ENCODE data around the gene RABL3.
"Not testable (repeated sequence)": the region's sequence is repeated elsewhere in the genome, so short reads cannot be mapped to it uniquely, and the experiment has no call there.

The RABL3 gene

DNA sequence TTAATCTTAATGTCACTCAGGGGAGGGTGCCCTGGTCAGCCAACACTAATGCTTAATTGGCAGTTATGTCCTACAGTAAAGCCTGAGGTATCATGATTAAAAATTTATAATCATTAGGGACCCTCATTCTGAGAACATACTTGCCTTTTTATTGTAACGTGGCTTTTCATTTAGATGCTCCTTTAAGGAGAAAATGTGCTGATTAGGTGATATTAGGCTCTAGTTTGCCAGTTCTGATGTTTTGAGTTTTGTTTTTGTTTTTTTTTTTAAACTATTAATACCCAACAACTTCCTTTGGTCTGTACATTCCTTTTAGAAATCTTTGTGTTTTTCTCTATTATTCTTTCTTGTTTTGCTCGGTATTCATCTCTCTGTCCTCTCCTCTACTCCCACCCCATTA is 10.5 kb upstream of the RABL3 start:
- Histone ChIP-seq H3K9ac (ENCODE audit: low read depth in 1 of 2, low read length in 2 of 2) (no peak overlapping the region), H3K4me1 (ENCODE audit: control insufficient read depth in 2 of 2, insufficient read depth in 2 of 2, low read length in 2 of 2) (no peaks in the 10 kb centered on the region), H3K9me3 (ENCODE audit: control insufficient read depth in 2 of 2, low read length in 2 of 2) (no peaks in the 10 kb centered on the region), H3K27ac (ENCODE audit: low read depth in 2 of 2, low read length in 2 of 2) (no peak overlapping the region), H3K4me3 (ENCODE audit: low read length in 2 of 2) (no peak overlapping the region), H3K27me3 (ENCODE audit: control insufficient read depth in 2 of 2, insufficient read depth in 2 of 2, low read length in 2 of 2) (no peaks in the 10 kb centered on the region), H3K36me3 (ENCODE audit: control insufficient read depth in 2 of 2, insufficient read depth in 2 of 2, low read length in 2 of 2) (peaks cover 4 to 5% of the 10 kb centered on the region in 2 donors)

DNA sequence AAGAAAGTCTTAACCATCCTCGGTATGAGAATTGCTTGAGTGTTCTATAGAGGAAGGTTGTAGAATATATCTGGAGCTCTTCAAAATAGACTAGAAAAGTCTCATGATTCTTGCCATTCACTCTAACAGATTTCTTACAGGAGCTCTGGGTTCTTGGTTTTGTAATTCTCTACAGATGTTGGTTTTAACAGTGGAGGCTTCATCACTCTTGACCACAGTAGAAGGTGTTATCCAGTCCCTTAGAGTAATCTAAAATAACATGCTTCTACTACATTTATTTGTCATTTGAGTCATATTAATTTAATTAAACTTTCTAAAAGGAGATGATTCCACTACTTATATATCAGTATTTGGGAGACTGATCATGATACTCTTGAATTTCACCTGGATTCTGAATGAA is 9.9 kb upstream of the RABL3 start:
- H3K9ac ChIP-seq (ENCODE audit: low read depth in 1 of 2, low read length in 2 of 2): no peak overlapping the region
- peaks cover 4 to 5% of the 10 kb centered on the region in 2 donors for H3K36me3 ChIP-seq (ENCODE audit: control insufficient read depth in 2 of 2, insufficient read depth in 2 of 2, low read length in 2 of 2)
- no peaks in the 10 kb centered on the region for H3K4me1 ChIP-seq (ENCODE audit: control insufficient read depth in 2 of 2, insufficient read depth in 2 of 2, low read length in 2 of 2)
- H3K4me3 ChIP-seq (ENCODE audit: low read length in 2 of 2): no peak overlapping the region
- no peak overlapping the region for H3K27ac ChIP-seq (ENCODE audit: low read depth in 2 of 2, low read length in 2 of 2)
- H3K9me3 ChIP-seq (ENCODE audit: control insufficient read depth in 2 of 2, low read length in 2 of 2): no peaks in the 10 kb centered on the region
- no peaks in the 10 kb centered on the region for H3K27me3 ChIP-seq (ENCODE audit: control insufficient read depth in 2 of 2, insufficient read depth in 2 of 2, low read length in 2 of 2)

DNA sequence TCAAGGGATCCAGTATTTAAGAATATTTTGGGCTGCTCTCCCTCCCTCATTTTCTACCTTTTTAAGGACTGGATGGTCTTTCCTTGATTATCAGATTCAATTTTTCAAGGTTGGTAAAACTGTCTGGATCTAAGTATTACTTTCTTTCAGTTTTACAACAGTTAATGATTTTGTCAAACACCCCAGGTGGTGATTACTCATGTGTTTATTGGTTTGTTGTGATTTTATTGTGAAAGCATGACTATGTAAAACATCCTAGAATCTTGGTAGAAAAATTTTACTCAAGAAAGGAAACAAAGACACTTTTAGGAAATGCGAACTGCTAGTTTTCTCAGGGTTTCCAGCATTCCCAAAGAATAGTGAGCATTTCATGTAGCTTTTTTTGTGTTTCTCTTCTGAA is 7.5 kb upstream of the RABL3 start:
- Histone ChIP-seq H3K27me3 (ENCODE audit: control insufficient read depth in 2 of 2, insufficient read depth in 2 of 2, low read length in 2 of 2) (no peaks in the 10 kb centered on the region), H3K27ac (ENCODE audit: low read depth in 2 of 2, low read length in 2 of 2) (no peak overlapping the region), H3K9ac (ENCODE audit: low read depth in 1 of 2, low read length in 2 of 2) (no peak overlapping the region)

DNA sequence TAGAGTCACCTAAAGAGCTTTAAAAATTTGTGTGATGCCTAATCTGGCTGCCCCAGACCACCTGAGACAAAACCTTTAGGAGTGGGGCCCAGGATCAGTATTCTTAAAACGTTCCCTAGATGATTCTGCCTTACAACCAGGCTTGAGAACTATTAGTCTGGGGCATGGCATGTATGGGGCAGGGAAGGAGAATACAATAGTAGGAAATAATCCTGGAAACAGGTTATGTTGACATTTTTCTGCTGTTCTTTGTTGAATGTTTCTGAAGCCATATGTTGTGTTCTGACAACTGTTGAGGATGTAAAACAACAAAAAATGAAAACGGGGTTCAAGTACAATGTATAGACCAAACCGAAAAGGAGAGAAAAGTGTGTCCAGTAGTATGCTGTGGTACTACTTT is 3.1 kb upstream of the RABL3 start:
- H3K4me3 ChIP-seq (ENCODE audit: low read length in 2 of 2): no peak overlapping the region
- no peaks in the 10 kb centered on the region for H3K27me3 ChIP-seq (ENCODE audit: control insufficient read depth in 2 of 2, insufficient read depth in 2 of 2, low read length in 2 of 2)
- no peak overlapping the region for H3K9ac ChIP-seq (ENCODE audit: low read depth in 1 of 2, low read length in 2 of 2)
- H3K27ac ChIP-seq (ENCODE audit: low read depth in 2 of 2, low read length in 2 of 2): no peak overlapping the region
- peaks cover 0 to under 1% of the 10 kb centered on the region in 2 donors for H3K36me3 ChIP-seq (ENCODE audit: control insufficient read depth in 2 of 2, insufficient read depth in 2 of 2, low read length in 2 of 2)
- no peaks in the 10 kb centered on the region for H3K9me3 ChIP-seq (ENCODE audit: control insufficient read depth in 2 of 2, low read length in 2 of 2)
- peaks cover 6 to 12% of the 10 kb centered on the region in 2 donors for H3K4me1 ChIP-seq (ENCODE audit: control insufficient read depth in 2 of 2, insufficient read depth in 2 of 2, low read length in 2 of 2)

More for the DNA sequence above, 7.5 kb upstream of the RABL3 start:
- no peaks in the 10 kb centered on the region for H3K9me3 ChIP-seq (ENCODE audit: control insufficient read depth in 2 of 2, low read length in 2 of 2)
- H3K4me1 ChIP-seq (ENCODE audit: control insufficient read depth in 2 of 2, insufficient read depth in 2 of 2, low read length in 2 of 2): no peaks in the 10 kb centered on the region
- H3K36me3 ChIP-seq (ENCODE audit: control insufficient read depth in 2 of 2, insufficient read depth in 2 of 2, low read length in 2 of 2): peaks cover 4 to 5% of the 10 kb centered on the region in 2 donors
- no peak overlapping the region for H3K4me3 ChIP-seq (ENCODE audit: low read length in 2 of 2)

DNA sequence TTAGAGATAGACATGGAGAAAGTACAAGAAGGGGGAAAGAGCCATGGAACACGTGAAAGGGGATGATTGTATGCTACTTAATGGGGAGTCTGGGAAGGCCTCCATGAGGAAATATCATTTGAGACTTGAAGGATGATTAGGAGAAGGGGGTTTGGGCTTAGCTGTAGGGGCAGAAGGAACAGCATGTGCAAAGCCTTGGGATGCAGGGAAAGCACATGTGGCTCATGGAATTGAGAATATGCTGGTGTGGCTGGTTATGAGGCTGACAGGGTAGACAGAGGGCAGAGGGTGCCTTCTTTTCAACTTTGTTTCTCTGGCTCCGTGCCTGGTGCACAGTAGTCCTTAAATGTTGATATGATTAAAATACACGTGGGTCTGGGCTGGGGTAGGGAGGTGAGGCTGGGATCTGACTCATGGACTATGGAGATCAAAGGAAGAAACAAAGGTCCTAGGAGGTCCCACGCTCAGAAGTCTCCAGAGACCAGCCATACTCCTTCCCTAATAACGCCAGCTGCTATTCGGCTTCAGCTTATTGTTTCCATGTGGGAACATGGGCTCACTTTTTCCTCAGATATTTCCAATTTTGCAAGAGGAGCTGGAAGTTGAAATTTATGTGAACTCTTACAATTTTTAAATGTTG is 1.4 kb upstream of the RABL3 start:
- H3K27me3 ChIP-seq (ENCODE audit: control insufficient read depth in 2 of 2, insufficient read depth in 2 of 2, low read length in 2 of 2): no peaks in the 10 kb centered on the region
- H3K36me3 ChIP-seq (ENCODE audit: control insufficient read depth in 2 of 2, insufficient read depth in 2 of 2, low read length in 2 of 2): no peaks in the 10 kb centered on the region
- H3K27ac ChIP-seq (ENCODE audit: low read depth in 2 of 2, low read length in 2 of 2): peak overlapping the region in 1 of 2 donors; percentile 97
- H3K4me1 ChIP-seq (ENCODE audit: control insufficient read depth in 2 of 2, insufficient read depth in 2 of 2, low read length in 2 of 2): peaks cover 6 to 12% of the 10 kb centered on the region in 2 donors
- peak overlapping the region; percentile 99 to 100 for H3K4me3 ChIP-seq (ENCODE audit: low read length in 2 of 2)
- H3K9me3 ChIP-seq (ENCODE audit: control insufficient read depth in 2 of 2, low read length in 2 of 2): no peaks in the 10 kb centered on the region
- H3K9ac ChIP-seq (ENCODE audit: low read depth in 1 of 2, low read length in 2 of 2): peak overlapping the region; percentile 84 to 98

DNA sequence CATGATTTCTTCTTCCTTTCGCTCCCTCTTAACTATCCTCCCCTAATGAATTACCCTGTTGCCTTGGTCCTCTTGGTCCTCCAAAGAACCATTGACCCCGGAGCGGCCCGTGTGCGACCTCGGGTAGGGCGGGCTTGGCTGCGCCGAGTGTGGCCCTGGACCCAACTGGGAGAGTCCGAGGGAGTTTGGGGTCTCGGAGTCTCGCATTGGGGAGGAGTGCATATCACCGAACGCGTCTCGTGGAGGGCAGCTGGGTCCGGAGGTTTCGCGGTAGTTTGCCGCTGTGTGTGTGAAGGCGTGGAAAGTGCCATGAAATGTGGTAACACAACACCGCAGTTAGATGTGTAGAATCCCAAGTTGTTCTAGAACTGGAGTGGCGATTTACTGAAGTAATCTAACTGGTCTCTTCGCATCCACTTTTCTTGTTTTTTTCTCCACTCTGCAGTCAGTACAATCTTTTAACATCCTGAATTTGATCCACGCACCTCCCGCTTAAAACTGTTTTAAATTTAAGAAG is 591 bp upstream of the RABL3 start:
- Histone ChIP-seq H3K9me3 (ENCODE audit: control insufficient read depth in 2 of 2, low read length in 2 of 2) (no peaks in the 10 kb centered on the region), H3K27ac (ENCODE audit: low read depth in 2 of 2, low read length in 2 of 2) (peak overlapping the region; percentile 97), H3K9ac (ENCODE audit: low read depth in 1 of 2, low read length in 2 of 2) (peak overlapping the region; percentile 84 to 98), H3K4me3 (ENCODE audit: low read length in 2 of 2) (peak overlapping the region; percentile 99 to 100), H3K4me1 (ENCODE audit: control insufficient read depth in 2 of 2, insufficient read depth in 2 of 2, low read length in 2 of 2) (peaks cover 6 to 12% of the 10 kb centered on the region in 2 donors), H3K27me3 (ENCODE audit: control insufficient read depth in 2 of 2, insufficient read depth in 2 of 2, low read length in 2 of 2) (no peaks in the 10 kb centered on the region), H3K36me3 (ENCODE audit: control insufficient read depth in 2 of 2, insufficient read depth in 2 of 2, low read length in 2 of 2) (peaks cover 0 to 3% of the 10 kb centered on the region in 2 donors)

DNA sequence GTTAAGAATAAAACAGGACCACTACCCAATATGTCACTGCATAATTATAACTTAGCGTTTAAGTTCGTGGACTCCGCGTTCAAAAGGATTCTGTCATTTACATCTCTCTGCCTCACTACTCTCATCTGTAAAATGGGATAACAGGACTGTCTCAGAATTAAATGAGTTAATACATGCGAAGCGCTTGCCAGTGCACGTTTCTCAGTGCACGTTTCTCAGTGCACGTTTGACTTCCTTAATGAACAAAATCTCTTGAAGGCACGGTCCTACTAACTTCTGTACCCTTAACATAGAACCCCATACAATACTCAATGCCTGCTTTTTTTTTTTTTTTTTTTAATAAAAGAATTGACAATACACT is 499 bp downstream of the RABL3 start:
- H3K36me3 ChIP-seq (ENCODE audit: control insufficient read depth in 2 of 2, insufficient read depth in 2 of 2, low read length in 2 of 2): peaks cover 0 to 7% of the 10 kb centered on the region in 2 donors
- H3K9me3 ChIP-seq (ENCODE audit: control insufficient read depth in 2 of 2, low read length in 2 of 2): no peaks in the 10 kb centered on the region
- H3K27me3 ChIP-seq (ENCODE audit: control insufficient read depth in 2 of 2, insufficient read depth in 2 of 2, low read length in 2 of 2): no peaks in the 10 kb centered on the region
- H3K4me3 ChIP-seq (ENCODE audit: low read length in 2 of 2): peak overlapping the region; percentile 99 to 100
- peak overlapping the region; percentile 97 for H3K27ac ChIP-seq (ENCODE audit: low read depth in 2 of 2, low read length in 2 of 2)
- peaks cover 6 to 12% of the 10 kb centered on the region in 2 donors for H3K4me1 ChIP-seq (ENCODE audit: control insufficient read depth in 2 of 2, insufficient read depth in 2 of 2, low read length in 2 of 2)
- H3K9ac ChIP-seq (ENCODE audit: low read depth in 1 of 2, low read length in 2 of 2): peak overlapping the region; percentile 84 to 98

DNA sequence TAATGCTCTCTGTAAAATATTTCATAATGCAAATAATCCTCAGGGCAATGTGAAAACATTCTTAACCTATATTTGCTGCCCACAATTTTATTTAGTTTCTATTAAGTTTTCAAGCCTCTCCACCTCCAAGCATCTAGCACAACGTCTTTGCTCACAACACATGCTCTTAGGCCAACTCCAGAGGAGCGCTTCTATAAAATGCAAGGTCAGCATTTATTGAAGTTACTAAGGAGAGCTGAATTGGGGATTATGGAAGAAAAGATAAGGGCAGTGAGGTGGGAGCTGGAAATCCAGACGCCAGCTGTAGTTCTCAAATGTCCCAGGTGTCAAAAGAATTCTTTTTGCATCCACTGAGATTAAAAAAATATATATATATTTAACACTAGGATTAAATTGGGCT is 996 bp downstream of the RABL3 start:
- Histone ChIP-seq H3K9ac (ENCODE audit: low read depth in 1 of 2, low read length in 2 of 2) (peak overlapping the region in 1 of 2 donors; percentile 84), H3K27ac (ENCODE audit: low read depth in 2 of 2, low read length in 2 of 2) (no peak overlapping the region), H3K4me1 (ENCODE audit: control insufficient read depth in 2 of 2, insufficient read depth in 2 of 2, low read length in 2 of 2) (peaks cover 6 to 12% of the 10 kb centered on the region in 2 donors), H3K9me3 (ENCODE audit: control insufficient read depth in 2 of 2, low read length in 2 of 2) (no peaks in the 10 kb centered on the region), H3K36me3 (ENCODE audit: control insufficient read depth in 2 of 2, insufficient read depth in 2 of 2, low read length in 2 of 2) (peaks cover 0 to 7% of the 10 kb centered on the region in 2 donors), H3K27me3 (ENCODE audit: control insufficient read depth in 2 of 2, insufficient read depth in 2 of 2, low read length in 2 of 2) (no peaks in the 10 kb centered on the region), H3K4me3 (ENCODE audit: low read length in 2 of 2) (peak overlapping the region; percentile 99 to 100)

DNA sequence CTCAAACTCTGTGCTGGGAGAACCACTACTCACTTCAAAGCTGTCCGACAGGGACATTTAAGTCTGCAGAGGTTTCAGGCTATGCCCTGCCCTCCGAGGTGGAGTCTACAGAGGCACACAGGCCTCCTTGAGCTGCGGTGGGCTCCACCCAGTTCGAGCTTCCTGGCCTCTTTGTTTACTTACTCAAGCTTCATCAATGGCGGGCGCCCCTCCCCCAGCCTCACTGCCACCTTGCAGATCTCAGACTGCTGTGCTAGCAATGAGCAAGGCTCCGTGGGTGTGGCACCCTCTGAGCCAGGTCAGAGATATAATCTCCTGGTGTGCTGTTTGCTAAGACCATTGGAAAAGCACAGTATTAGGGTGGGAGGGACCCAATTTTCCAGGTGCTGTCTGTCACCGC is 4.3 kb downstream of the RABL3 start:
- H3K4me1 ChIP-seq (ENCODE audit: control insufficient read depth in 2 of 2, insufficient read depth in 2 of 2, low read length in 2 of 2); H3K27ac ChIP-seq (ENCODE audit: low read depth in 2 of 2, low read length in 2 of 2); H3K36me3 ChIP-seq (ENCODE audit: control insufficient read depth in 2 of 2, insufficient read depth in 2 of 2, low read length in 2 of 2); H3K9me3 ChIP-seq (ENCODE audit: control insufficient read depth in 2 of 2, low read length in 2 of 2); H3K4me3 ChIP-seq (ENCODE audit: low read length in 2 of 2); H3K27me3 ChIP-seq (ENCODE audit: control insufficient read depth in 2 of 2, insufficient read depth in 2 of 2, low read length in 2 of 2); H3K9ac ChIP-seq (ENCODE audit: low read depth in 1 of 2, low read length in 2 of 2): not testable (repeated sequence)

DNA sequence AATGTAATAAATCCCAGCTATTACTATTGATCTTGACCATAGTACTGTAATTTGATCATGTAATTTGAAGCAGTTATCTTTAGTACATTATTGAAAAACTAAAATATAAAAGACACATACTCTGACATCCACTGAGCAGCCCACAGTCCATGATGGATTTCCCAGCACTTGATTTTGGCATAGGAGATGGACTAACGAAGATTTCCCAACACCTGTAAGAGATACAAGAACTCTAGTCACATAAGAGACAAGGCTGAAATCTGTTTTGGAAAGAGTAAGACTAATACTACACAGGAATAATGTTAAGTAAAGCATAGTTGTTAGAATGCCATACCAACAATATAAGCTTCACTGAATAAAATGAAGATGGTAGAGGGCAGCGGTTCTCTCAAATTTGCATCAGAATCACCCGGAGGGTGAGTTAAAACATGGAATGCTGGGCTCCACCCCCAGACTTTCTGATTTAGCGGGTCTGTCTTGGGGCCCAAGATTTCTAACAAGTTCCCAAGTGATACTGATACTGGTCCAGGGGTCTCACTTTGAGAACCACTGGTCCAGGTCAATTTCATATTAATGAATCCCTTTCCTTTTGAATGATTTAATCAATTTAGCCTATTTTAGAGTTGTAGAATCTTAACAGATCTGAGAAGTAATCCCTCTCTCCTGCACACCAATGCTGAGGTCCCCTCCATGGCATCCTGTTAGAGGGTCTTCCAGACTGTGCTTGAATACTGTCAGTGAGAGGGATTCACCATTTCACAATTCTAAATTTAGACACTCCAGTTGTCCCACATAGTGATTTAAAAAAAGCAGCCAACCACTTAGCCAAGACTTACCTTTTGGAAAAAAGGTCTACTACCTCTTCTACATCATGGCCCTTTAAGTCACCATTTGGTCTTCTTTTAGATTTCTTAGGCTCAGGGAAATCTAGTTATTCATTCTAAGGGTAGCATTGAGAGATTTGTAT is 11.5 kb downstream of the RABL3 start:
- H3K27me3 ChIP-seq (ENCODE audit: control insufficient read depth in 2 of 2, insufficient read depth in 2 of 2, low read length in 2 of 2): no peaks in the 10 kb centered on the region
- H3K4me1 ChIP-seq (ENCODE audit: control insufficient read depth in 2 of 2, insufficient read depth in 2 of 2, low read length in 2 of 2): no peaks in the 10 kb centered on the region
- no peaks in the 10 kb centered on the region for H3K9me3 ChIP-seq (ENCODE audit: control insufficient read depth in 2 of 2, low read length in 2 of 2)
- peaks cover 5% of the 10 kb centered on the region in 2 donors for H3K36me3 ChIP-seq (ENCODE audit: control insufficient read depth in 2 of 2, insufficient read depth in 2 of 2, low read length in 2 of 2)
- no peak overlapping the region for H3K27ac ChIP-seq (ENCODE audit: low read depth in 2 of 2, low read length in 2 of 2)
- H3K4me3 ChIP-seq (ENCODE audit: low read length in 2 of 2): no peak overlapping the region
- no peak overlapping the region for H3K9ac ChIP-seq (ENCODE audit: low read depth in 1 of 2, low read length in 2 of 2)
